Bronchial epithelial cell (primary cell): ENCODE results near the gene RAX2. TPM values are rescaled to one million over a fixed set of nuclear protein-coding genes. Genes with fewer than 3 reads are reported as not detected.
"Not testable (repeated sequence)": the region's sequence is repeated elsewhere in the genome, so short reads cannot be mapped to it uniquely, and the experiment has no call there.

Source experiments
- DNase-seq: peaks from one replicate; pipeline ENCODE4 v3.0.0-alpha.2; 2010; ENCODE audit warnings: low read depth
- FAIRE-seq: peaks from 2 replicates; lab custom pipeline; 2011; peaks lifted over from hg19 to GRCh38; lab: Jason Lieb, UNC
- H3K27me3 ChIP-seq: 2 replicates; pipeline ENCODE4 v1.5.1; 2011; ENCODE audit warnings: low read length; ENCODE audit not compliant: control insufficient read depth, insufficient read depth
- H3K36me3 ChIP-seq: 2 replicates; pipeline ENCODE4 v1.5.1; 2011; ENCODE audit warnings: low read length; ENCODE audit not compliant: control insufficient read depth, insufficient read depth
- H3K4me3 ChIP-seq: 2 replicates; pipeline ENCODE4 v1.5.1; 2011; ENCODE audit warnings: mild to moderate bottlenecking, low read depth, low read length, control low read depth
- CTCF ChIP-seq: IDR thresholded peaks from 2 replicates; pipeline ENCODE4 v1.5.1; 2011; ENCODE audit warnings: mild to moderate bottlenecking, moderate library complexity, low read length, control low read depth, inconsistent platforms; ENCODE audit not compliant: insufficient read depth, severe bottlenecking
- total RNA-seq: library from RNA; depleted of rRNA; stranded (reverse); fragments of >200 nt; gene quantifications from 2 replicates; pipeline ENCODE4 v1.2.1, GENCODE V29; 2014

Gene RAX2
- total RNA-seq, 1 donor from 2014 or later, result not detected

GRCh38 chr19:3762501-3763459, 9.2 kb downstream of the RAX2 start, which contains the start of gene MRPL54:
Gene MRPL54, plus strand, starts transcription at chr19:3762682. Its CDS starts 19 bp downstream, at chr19:3762701.
- peak within 1 kb of the TSS; percentile 99 for H3K4me3 ChIP-seq
- peak; percentile 96 for DNase-seq
- FAIRE-seq, result peak; percentile 28
- TF ChIP-seq CTCF, result no peak
- H3K27me3 ChIP-seq, result no peaks in the 10 kb centered on the region
- peaks cover 16% of the 10 kb centered on the region for H3K36me3 ChIP-seq

GRCh38 chr19:3762130-3762473, 9.9 kb downstream of the RAX2 start:
- TF ChIP-seq CTCF, result no peak
- Histone ChIP-seq H3K36me3 (peaks cover 14% of the 10 kb centered on the region), H3K27me3 (no peaks in the 10 kb centered on the region), H3K4me3 (no peak overlapping the region)
- DNase-seq (no peak), FAIRE-seq (no peak)

GRCh38 chr19:3761382-3762129, 10.5 kb downstream of the RAX2 start, which contains the start of gene APBA3:
Gene APBA3, minus strand, starts transcription at chr19:3761692. Its CDS starts 1,428 bp downstream, at chr19:3760264.
- Histone ChIP-seq H3K4me3 (peak within 1 kb of the TSS; percentile 99), H3K27me3 (no peaks in the 10 kb centered on the region), H3K36me3 (peaks cover 10% of the 10 kb centered on the region)
- FAIRE-seq (no peak), DNase-seq (peak; percentile 76)
- peak; percentile 85 for TF ChIP-seq CTCF

- no peak for TF ChIP-seq CTCF
- no peak for DNase-seq
- no peaks in the 10 kb centered on the region for H3K27me3 ChIP-seq
- H3K36me3 ChIP-seq, result peaks cover 8% of the 10 kb centered on the region
- FAIRE-seq, result no peak
- H3K4me3 ChIP-seq, result peak overlapping the region; percentile 99
Observed at GRCh38 chr19:3760871-3761361, 11.1 kb downstream of the RAX2 start.

- H3K4me3 ChIP-seq, result no peak overlapping the region
- no peak for TF ChIP-seq CTCF
- FAIRE-seq (no peak), DNase-seq (no peak)
- peaks cover 4% of the 10 kb centered on the region for H3K36me3 ChIP-seq
- H3K27me3 ChIP-seq, result no peaks in the 10 kb centered on the region
Observed at GRCh38 chr19:3759482-3760254, 12.4 kb downstream of the RAX2 start.

GRCh38 chr19:3758297-3758696, 13.7 kb downstream of the RAX2 start:
- not testable (repeated sequence) for FAIRE-seq, H3K27me3 ChIP-seq, DNase-seq, H3K4me3 ChIP-seq, H3K36me3 ChIP-seq

- not testable (repeated sequence) for H3K36me3 ChIP-seq, H3K27me3 ChIP-seq, H3K4me3 ChIP-seq, DNase-seq, FAIRE-seq
Observed at GRCh38 chr19:3757705-3758104, 14.3 kb downstream of the RAX2 start.
